Measurements from ENCODE around the gene UMOD.
"Not testable (repeated sequence)": the region's sequence is repeated elsewhere in the genome, so short reads cannot be mapped to it uniquely, and the experiment has no call there.

The UMOD gene

GRCh38 chr16:20363191-20363590 is 10.7 kb upstream of the UMOD start:
- DNase-seq (ENCODE audit: low read depth): no peak

DNA sequence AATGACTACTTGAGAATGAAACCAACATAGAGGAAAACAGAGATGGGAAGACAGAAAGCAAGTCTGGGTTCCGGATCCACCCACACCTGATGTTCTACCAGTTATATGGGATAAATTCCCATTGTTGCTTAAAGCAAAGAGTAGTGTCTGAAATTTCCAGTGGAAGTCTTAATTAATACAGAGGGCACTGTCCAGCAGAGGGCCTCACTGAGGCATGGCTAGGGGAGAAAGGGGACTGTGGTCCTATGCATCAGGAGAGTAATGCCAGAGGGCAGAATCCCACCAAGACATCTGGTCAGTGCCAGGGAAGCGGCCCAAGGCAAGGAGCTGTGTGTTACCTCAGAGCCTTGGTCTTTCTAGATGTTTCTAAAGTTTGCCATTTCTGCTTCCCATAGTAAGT is 7.5 kb upstream of the UMOD start:
- DNase-seq (ENCODE audit: low read depth): no peak

DNA sequence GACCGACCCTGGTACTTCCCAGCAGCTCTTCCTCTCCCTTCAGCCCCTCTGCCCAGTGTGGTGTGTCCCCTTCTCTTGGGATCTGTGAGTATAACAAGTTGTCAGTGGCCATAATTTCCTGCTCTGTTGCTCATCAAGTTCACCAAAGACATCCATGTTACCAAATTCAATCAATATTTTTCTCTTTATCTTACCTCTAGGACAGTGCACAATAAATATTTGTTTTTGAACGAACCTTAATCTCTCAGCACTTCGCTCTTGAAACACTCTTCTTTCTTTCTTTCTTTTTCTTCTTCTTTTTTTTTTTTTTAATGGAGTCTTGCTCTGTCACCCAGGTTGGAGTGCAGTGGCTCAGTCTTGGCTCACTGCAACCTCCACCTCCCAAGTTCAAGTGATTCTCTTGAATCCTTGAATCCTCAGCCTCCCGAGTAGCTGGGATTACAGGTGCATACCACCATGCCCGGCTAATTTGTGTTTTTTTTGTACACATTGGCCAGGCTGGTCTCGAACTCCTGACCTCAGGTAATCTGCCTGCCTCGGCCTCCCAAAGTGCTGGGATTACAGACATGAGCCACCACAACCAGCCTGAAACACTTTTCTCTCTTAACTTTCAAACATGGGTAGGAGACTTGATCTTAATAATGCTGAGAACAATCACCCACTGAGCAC is 2.7 kb upstream of the UMOD start:
- DNase-seq (ENCODE audit: low read depth): no peak

DNA sequence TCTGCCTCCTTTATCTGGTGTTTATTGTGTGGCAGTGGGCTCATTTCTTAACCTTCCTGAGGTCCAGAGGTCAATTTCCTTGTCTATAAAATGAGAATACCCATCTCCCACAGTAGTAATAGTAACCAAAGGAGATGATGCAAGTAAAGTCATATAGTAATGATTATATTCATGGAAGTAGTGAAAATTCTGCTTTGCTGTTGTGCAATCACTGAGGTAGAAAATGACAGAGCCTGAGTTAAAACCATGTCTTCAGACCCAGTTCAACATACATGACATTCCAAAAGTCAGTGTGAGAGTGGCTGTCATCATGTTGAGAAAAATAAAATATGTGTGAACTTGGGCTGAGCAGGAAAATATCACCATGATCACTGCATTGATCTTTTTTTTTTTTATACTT is 864 bp upstream of the UMOD start:
- DNase-seq (ENCODE audit: low read depth): no peak

DNA sequence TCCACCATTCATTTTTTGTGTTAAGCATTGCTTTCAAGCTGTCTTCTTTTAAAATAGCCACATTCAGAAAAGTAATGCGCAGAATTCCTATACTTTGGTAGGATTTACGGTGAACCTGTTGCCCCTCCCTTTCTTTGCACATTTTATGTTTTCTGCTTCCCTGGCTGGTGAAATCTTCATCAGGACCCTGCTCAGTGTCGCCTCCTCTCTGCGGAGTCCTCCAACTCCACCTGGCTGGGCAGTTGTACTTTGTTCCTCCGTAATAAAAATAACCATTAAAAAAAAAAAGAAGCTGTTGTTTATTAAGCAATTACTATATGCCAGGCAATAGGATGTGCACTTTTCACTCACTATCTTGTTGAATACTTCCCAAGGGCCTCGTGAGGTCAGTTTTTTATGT is 2.9 kb downstream of the UMOD start:
- DNase-seq (ENCODE audit: low read depth): no peak

GRCh38 chr16:20348365-20349185 is 3.9 kb downstream of the UMOD start:
- no peak for DNase-seq (ENCODE audit: low read depth)

- DNase-seq (ENCODE audit: low read depth): no peak
Observed at GRCh38 chr16:20347666-20348364, 4.7 kb downstream of the UMOD start.

DNA sequence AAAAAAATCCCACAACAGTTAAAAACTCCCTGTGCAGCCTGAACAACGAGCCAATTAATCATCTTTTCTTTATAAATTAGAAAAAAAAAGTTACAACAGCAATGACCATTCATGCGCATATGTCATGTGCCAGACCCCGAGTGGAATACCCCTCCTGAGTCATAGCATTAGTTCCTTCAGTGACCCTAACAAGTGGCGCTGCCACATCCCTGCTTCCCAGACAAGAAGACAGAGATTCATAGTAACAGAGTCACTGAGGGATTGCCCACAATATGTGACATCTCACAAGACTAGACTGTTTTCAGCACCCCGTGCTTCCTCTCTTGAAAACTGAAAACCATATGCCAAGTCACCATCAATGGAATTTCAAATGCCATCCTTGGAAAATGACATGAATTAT is 7.9 kb downstream of the UMOD start:
- DNase-seq (ENCODE audit: low read depth): no peak

- DNase-seq (ENCODE audit: low read depth): no peak
Observed at GRCh38 chr16:20339744-20340143, 12.8 kb downstream of the UMOD start.

GRCh38 chr16:20336955-20337354 is 15.6 kb downstream of the UMOD start:
- no peak for DNase-seq (ENCODE audit: low read depth)

DNA sequence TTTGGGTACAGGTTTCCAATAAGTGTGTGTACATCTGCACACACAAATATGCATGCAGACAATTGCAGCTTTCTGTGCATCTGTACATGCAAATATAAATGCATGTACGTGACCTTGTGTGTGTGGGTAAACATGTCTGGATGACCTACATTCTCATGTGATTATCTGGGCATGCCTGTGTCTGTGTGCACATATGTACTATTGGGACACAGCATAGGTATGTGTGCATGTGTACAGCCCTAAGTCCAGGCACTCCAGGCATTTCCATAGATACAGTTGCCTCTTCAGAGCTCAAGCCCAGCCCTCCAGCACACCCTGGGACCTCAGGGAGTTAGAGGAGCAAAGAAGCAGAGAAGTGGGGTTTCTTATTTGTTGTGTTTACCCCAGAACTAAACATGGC is 18.1 kb downstream of the UMOD start:
- no peak for DNase-seq (ENCODE audit: low read depth)

- DNase-seq (ENCODE audit: low read depth): no peak
Observed at GRCh38 chr16:20333120-20333519, 19.4 kb downstream of the UMOD start.

DNA sequence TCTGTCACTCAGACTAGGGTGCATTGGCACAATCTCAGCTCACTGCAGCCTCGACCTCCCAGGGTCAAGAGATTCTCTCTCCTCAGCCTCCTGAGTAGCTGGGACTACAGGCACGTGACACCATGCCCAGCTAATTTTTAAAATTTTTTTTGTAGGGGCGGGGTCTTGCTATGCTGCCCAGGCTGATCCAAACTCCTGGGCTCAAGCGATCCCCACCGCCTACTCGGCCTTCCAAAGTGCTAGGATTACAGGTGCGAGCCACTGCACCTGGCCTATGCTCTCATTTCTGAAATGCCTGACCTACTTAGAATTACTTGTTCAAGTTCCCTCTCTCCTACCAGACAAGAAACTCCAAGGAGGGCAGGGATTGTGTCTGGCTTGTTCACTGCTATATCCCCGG is 20.1 kb downstream of the UMOD start:
- DNase-seq (ENCODE audit: low read depth): no peak

DNA sequence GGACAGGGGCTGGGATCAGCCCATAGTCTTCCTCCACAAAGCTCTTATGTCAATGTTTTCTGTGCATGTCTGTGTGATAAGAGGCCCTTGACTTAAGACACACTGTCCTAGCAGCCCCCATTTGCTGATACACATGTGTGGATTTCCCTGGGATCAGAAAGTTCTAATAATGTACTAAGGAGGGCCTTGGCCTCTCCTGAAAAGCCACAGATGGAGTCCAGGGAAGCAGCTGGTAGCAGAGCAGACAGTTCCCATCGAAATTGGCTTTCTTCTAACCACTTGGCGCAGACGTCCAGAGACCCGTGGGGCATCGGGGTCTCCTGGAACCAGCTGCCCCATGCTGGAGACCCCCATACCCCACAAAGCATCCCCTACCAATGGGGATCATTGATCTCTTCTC is 20.9 kb downstream of the UMOD start:
- DNase-seq (ENCODE audit: low read depth): no peak

- no peak for DNase-seq (ENCODE audit: low read depth)
Observed at GRCh38 chr16:20329392-20330138, 22.9 kb downstream of the UMOD start.

- no peak for DNase-seq (ENCODE audit: low read depth)
Observed at GRCh38 chr16:20327444-20328041, 25.0 kb downstream of the UMOD start, which contains the start of gene GP2. GP2 (minus strand) TSS chr16:20327513; CDS start chr16:20326431, 1,082 bp downstream.

DNA sequence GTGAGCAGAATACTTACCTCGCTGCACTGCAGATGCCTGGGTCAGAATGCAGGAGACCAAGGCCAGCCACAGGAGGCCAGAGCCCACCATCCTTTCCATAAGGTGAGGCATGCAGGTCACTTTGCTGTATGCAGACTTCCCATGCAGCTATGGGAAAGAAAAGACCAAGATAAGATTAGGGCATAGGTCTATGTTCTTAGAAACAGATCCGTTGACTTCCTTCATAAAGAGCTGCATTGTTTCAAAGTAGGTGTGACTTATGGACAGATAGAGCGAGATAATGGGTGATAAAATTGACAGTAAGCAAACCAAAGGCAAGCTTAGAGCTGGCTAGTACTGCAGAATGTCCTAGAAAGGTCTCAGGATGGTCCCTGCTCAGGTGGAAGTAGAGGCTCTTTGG is 26.2 kb downstream of the UMOD start:
- DNase-seq (ENCODE audit: low read depth): no peak

DNA sequence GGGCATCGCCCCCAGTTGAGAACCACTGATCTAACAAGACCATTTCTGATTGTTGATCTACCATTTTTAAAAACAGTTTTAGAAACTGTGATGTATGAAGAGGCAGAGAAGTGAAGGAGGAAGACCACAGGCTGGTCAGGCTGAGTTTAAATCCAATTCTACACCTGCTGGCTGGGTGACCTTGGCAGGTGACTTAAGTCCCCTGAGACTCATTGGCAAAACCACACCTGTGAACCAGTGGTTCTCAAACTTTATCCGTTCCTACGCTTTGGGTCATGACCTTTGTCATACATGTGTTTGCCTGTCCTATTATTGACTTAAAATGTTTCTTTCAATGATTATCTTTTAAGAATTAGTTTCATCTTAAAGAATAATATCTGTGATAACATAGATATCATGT is 27.5 kb downstream of the UMOD start:
- no peak for DNase-seq (ENCODE audit: low read depth)

DNA sequence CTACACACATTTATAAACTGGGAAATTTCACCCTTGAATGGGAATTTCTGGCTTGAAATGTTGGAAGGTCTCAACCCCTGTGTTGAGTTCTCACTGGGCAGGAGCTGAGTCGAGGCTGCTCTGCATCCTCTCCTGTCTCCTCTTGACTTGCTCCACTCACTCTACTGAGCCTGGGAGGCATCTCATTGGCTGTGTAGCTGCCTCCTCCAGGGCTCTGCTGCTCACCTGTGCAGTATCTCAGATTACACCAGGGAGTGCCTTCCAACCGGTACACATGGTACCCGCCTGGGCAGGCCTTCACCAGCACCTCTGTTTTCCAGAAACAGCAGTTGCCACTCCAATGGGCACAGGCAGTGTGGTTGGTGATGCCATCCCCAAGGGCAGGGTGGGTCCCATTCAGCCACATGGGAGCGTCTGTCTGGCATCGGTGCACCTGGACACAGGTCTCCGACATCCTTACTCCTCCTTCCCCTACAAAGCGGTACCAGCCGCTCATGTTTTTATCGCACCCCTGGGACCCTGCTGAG is 28.9 kb downstream of the UMOD start:
- DNase-seq (ENCODE audit: low read depth): no peak

DNA sequence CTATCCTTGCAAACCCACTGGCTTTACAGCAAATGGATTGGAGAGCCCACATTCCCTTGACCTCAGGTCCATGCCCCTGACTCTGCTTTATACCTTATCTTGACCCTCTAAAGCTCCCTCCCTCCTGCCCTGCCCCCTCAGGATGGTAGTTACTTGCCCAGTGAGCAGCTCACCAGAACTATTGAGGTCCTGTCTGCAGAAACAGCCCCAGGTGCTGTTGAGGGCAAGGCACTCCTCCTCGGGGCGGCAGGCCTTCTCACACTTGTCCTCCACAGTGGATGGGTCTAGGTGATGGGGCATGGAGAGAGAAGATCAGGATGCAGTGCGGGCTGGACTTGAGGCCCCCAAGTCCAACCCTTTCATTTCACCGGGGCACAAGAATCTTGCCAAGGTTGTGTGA is 29.8 kb downstream of the UMOD start:
- no peak for DNase-seq (ENCODE audit: low read depth)

GRCh38 chr16:20321671-20322070 is 30.8 kb downstream of the UMOD start:
- no peak for DNase-seq (ENCODE audit: low read depth)

GRCh38 chr16:20321051-20321450 is 31.5 kb downstream of the UMOD start:
- DNase-seq (ENCODE audit: low read depth): not testable (repeated sequence)

All from fibroblast of gingiva (primary cell).